ENCODE data around the gene HRNR. TPM values are rescaled to one million over a fixed set of nuclear protein-coding genes. Genes with fewer than 3 reads are reported as not detected.
"Not testable (repeated sequence)": the region's sequence is repeated elsewhere in the genome, so short reads cannot be mapped to it uniquely, and the experiment has no call there.

The HRNR gene
- total RNA-seq (not detected in 2 replicates), polyA plus RNA-seq (not detected in 2 replicates)

GRCh38 chr1:152224093-152224492 lies at the start of gene HRNR:
TSS of gene HRNR (minus strand) at chr1:152224193. CDS start at chr1:152223253, 940 bp downstream.
- H3K79me2 ChIP-seq, result no peaks in the 10 kb centered on the region
- H3K9me3 ChIP-seq (ENCODE audit: low read depth), result no peaks in the 10 kb centered on the region
- no peaks in the 10 kb centered on the region for H3K36me3 ChIP-seq (replicated peaks; ENCODE audit: insufficient read depth, low read depth)
- WGBS (ENCODE audit: low lambda C conversion rate, missing lambda C conversion rate), result 47% methylated on average over 2 of the region's 2 CpGs
- no peak within 1 kb of the TSS for H2AFZ ChIP-seq
- no peaks in the 10 kb centered on the region for H4K20me1 ChIP-seq (ENCODE audit: insufficient read depth, poor library complexity, severe bottlenecking)
- no peak within 1 kb of the TSS for H3K4me3 ChIP-seq
- no peaks in the 10 kb centered on the region for H3K9me2 ChIP-seq (replicated peaks; ENCODE audit: insufficient read depth)
- H3K27me3 ChIP-seq, result no peaks in the 10 kb centered on the region
- no peaks in the 10 kb centered on the region for H3K4me1 ChIP-seq (ENCODE audit: insufficient read depth)
- H3K27ac ChIP-seq, result no peak within 1 kb of the TSS
- DNase-seq (ENCODE audit: low spot score), result no peak
- TF ChIP-seq CTCF (IDR thresholded peaks at IDR 0.05; ENCODE audit: poor library complexity) (no peak), EZH2phosphoT487 (IDR thresholded peaks at IDR 0.05; ENCODE audit: low read depth, severe bottlenecking, unreplicated experiment) (no peak), EZH2 (IDR thresholded peaks at IDR 0.05; ENCODE audit: borderline replicate concordance) (no peak)
- no peak within 1 kb of the TSS for H3K4me2 ChIP-seq

GRCh38 chr1:152256394-152256793 lies 32.4 kb upstream of the HRNR start:
- WGBS (ENCODE audit: low lambda C conversion rate, missing lambda C conversion rate), result 78% methylated on average over 7 of the region's 21 CpGs
- DNase-seq (ENCODE audit: low spot score); H3K4me3 ChIP-seq; H3K4me2 ChIP-seq; H4K20me1 ChIP-seq (ENCODE audit: insufficient read depth, poor library complexity, severe bottlenecking); H3K9me3 ChIP-seq (ENCODE audit: low read depth); H3K27me3 ChIP-seq; H2AFZ ChIP-seq; H3K27ac ChIP-seq; H3K4me1 ChIP-seq (ENCODE audit: insufficient read depth); H3K36me3 ChIP-seq (replicated peaks; ENCODE audit: insufficient read depth, low read depth); H3K79me2 ChIP-seq; H3K9me2 ChIP-seq (replicated peaks; ENCODE audit: insufficient read depth): not testable (repeated sequence)

GRCh38 chr1:152252157-152252556 lies 28.2 kb upstream of the HRNR start:
- no peak overlapping the region for H3K4me2 ChIP-seq

GRCh38 chr1:152251391-152251790 lies 27.4 kb upstream of the HRNR start:
- H3K9me2 ChIP-seq (replicated peaks; ENCODE audit: insufficient read depth), result no peaks in the 10 kb centered on the region
- H3K4me1 ChIP-seq (ENCODE audit: insufficient read depth), result no peaks in the 10 kb centered on the region
- no peaks in the 10 kb centered on the region for H3K79me2 ChIP-seq
- H2AFZ ChIP-seq, result no peak overlapping the region
- TF ChIP-seq EZH2phosphoT487 (IDR thresholded peaks at IDR 0.05; ENCODE audit: low read depth, severe bottlenecking, unreplicated experiment), result no peak
- TF ChIP-seq EZH2 (IDR thresholded peaks at IDR 0.05; ENCODE audit: borderline replicate concordance), result no peak
- TF ChIP-seq CTCF (IDR thresholded peaks at IDR 0.05; ENCODE audit: poor library complexity), result no peak
- no peaks in the 10 kb centered on the region for H3K9me3 ChIP-seq (ENCODE audit: low read depth)
- no peak overlapping the region for H3K4me3 ChIP-seq
- no peak for DNase-seq (ENCODE audit: low spot score)
- WGBS (ENCODE audit: low lambda C conversion rate, missing lambda C conversion rate), result 46% methylated on average over 2 of the region's 2 CpGs
- H3K27me3 ChIP-seq, result no peaks in the 10 kb centered on the region
- no peak overlapping the region for H3K4me2 ChIP-seq
- H3K27ac ChIP-seq, result no peak overlapping the region
- H4K20me1 ChIP-seq (ENCODE audit: insufficient read depth, poor library complexity, severe bottlenecking), result no peaks in the 10 kb centered on the region
- no peaks in the 10 kb centered on the region for H3K36me3 ChIP-seq (replicated peaks; ENCODE audit: insufficient read depth, low read depth)

More at GRCh38 chr1:152252157-152252556, 28.2 kb upstream of the HRNR start:
- no peak overlapping the region for H3K27ac ChIP-seq
- DNase-seq (ENCODE audit: low spot score), result no peak
- no peaks in the 10 kb centered on the region for H4K20me1 ChIP-seq (ENCODE audit: insufficient read depth, poor library complexity, severe bottlenecking)
- H3K9me3 ChIP-seq (ENCODE audit: low read depth), result no peaks in the 10 kb centered on the region
- H3K4me1 ChIP-seq (ENCODE audit: insufficient read depth), result no peaks in the 10 kb centered on the region
- H3K27me3 ChIP-seq, result no peaks in the 10 kb centered on the region
- no peak overlapping the region for H3K4me3 ChIP-seq
- TF ChIP-seq EZH2phosphoT487 (IDR thresholded peaks at IDR 0.05; ENCODE audit: low read depth, severe bottlenecking, unreplicated experiment), result no peak
- 39% methylated on average over 4 of the region's 4 CpGs for WGBS (ENCODE audit: low lambda C conversion rate, missing lambda C conversion rate)
- H2AFZ ChIP-seq, result no peak overlapping the region
- no peaks in the 10 kb centered on the region for H3K79me2 ChIP-seq
- H3K36me3 ChIP-seq (replicated peaks; ENCODE audit: insufficient read depth, low read depth), result no peaks in the 10 kb centered on the region
- H3K9me2 ChIP-seq (replicated peaks; ENCODE audit: insufficient read depth), result no peaks in the 10 kb centered on the region

Data from hepatocyte (in vitro differentiated cells).